Measurements from ENCODE around the gene RBP5.

- TF ChIP-seq, protein P1, sequence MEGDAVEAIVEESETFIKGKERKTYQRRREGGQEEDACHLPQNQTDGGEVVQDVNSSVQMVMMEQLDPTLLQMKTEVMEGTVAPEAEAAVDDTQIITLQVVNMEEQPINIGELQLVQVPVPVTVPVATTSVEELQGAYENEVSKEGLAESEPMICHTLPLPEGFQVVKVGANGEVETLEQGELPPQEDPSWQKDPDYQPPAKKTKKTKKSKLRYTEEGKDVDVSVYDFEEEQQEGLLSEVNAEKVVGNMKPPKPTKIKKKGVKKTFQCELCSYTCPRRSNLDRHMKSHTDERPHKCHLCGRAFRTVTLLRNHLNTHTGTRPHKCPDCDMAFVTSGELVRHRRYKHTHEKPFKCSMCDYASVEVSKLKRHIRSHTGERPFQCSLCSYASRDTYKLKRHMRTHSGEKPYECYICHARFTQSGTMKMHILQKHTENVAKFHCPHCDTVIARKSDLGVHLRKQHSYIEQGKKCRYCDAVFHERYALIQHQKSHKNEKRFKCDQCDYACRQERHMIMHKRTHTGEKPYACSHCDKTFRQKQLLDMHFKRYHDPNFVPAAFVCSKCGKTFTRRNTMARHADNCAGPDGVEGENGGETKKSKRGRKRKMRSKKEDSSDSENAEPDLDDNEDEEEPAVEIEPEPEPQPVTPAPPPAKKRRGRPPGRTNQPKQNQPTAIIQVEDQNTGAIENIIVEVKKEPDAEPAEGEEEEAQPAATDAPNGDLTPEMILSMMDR (IDR thresholded peaks at IDR 0.05) = no peak
- TF ChIP-seq POLR2A (IDR thresholded peaks at IDR 0.05) = no peak
- TF ChIP-seq POLR2AphosphoS5 (IDR thresholded peaks at IDR 0.05) = peak in 1 of 3 donors; percentile 28
Measured at GRCh38 chr12:7090222-7090998, 38.3 kb downstream of the RBP5 start.

All from stomach (tissue), 4 donors.